Cardiac muscle cell (in vitro differentiated cells and primary cell): ENCODE measurements around the gene KYNU. TPM values are rescaled to one million over a fixed set of nuclear protein-coding genes. Genes with fewer than 3 reads are reported as not detected.

Source experiments
- DNase-seq, 2 donors: peaks; one replicate each; pipeline versions ENCODE4 v3.0.0 to v3.0.0-alpha.2; 2010 to 2017; ENCODE audit warnings: low read depth in 1 of 2, low spot score in 1 of 2
- H3K27ac ChIP-seq: fragments of 200-600 bp; sonication (generic); 2 replicates; pipeline ENCODE4 v1.5.1; 2016
- H3K27me3 ChIP-seq: fragments of 200-600 bp; sonication (generic); 2 replicates; pipeline ENCODE4 v1.6.0; 2016; ENCODE audit warnings: control low read depth
- H3K36me3 ChIP-seq: fragments of 200-600 bp; sonication (generic); 2 replicates; pipeline ENCODE4 v1.5.1; 2016; ENCODE audit warnings: control low read depth
- H3K4me1 ChIP-seq: fragments of 200-600 bp; sonication (generic); 2 replicates; pipeline ENCODE4 v1.8.1; 2017; ENCODE audit warnings: low read depth, mild to moderate bottlenecking, mixed run types
- H3K4me3 ChIP-seq: fragments of 200-600 bp; sonication (generic); 2 replicates; pipeline ENCODE4 v1.5.1; 2016; ENCODE audit warnings: mild to moderate bottlenecking
- H3K9me3 ChIP-seq: fragments of 200-600 bp; sonication (generic); 2 replicates; pipeline ENCODE4 v1.5.1; 2017; ENCODE audit warnings: low read depth, mild to moderate bottlenecking, control low read depth
- CTCF ChIP-seq: IDR thresholded peaks from 2 replicates; pipeline ENCODE4 v1.5.1; 2012; ENCODE audit warnings: low read depth, mild to moderate bottlenecking, low read length
- polyA plus RNA-seq: library from polyadenylated mRNA; unstranded; fragments of >200 nt; fragmentation: Nextera tagmentation; extraction: Ambion mirVana; gene quantifications from 2 replicates; pipeline ENCODE4 v1.2.1, GENCODE V29; 2016
- total RNA-seq: library from RNA; depleted of rRNA; stranded (reverse); fragments of >200 nt; gene quantifications from 2 replicates; pipeline ENCODE4 v1.2.3, GENCODE V29; 2016

KYNU gene
- total and polyA plus RNA-seq, 2 experiments from 2014 or later: 0.12 to 0.24 TPM

- TF ChIP-seq CTCF: no peak
- no peak for DNase-seq
- Histone ChIP-seq H3K4me1 (no peaks in the 10 kb centered on the region), H3K27ac (no peak overlapping the region), H3K36me3 (no peaks in the 10 kb centered on the region), H3K9me3 (no peaks in the 10 kb centered on the region), H3K4me3 (no peak overlapping the region), H3K27me3 (no peaks in the 10 kb centered on the region)
These were observed 138.2 kb downstream of the KYNU start for GRCh38 chr2:143015656-143016055.

- Histone ChIP-seq H3K27me3 (peaks cover 11% of the 10 kb centered on the region), H3K36me3 (no peaks in the 10 kb centered on the region), H3K4me3 (peak overlapping the region; percentile 20), H3K9me3 (no peaks in the 10 kb centered on the region), H3K27ac (no peak overlapping the region), H3K4me1 (peaks cover 4% of the 10 kb centered on the region)
- DNase-seq: peak in 1 of 2 donors; percentile 45
- no peak for TF ChIP-seq CTCF
These were observed 149.1 kb downstream of the KYNU start for GRCh38 chr2:143026411-143027054.

- Histone ChIP-seq H3K27me3 (peaks cover 11% of the 10 kb centered on the region), H3K9me3 (no peaks in the 10 kb centered on the region), H3K27ac (no peak overlapping the region), H3K36me3 (no peaks in the 10 kb centered on the region), H3K4me1 (peaks cover 4% of the 10 kb centered on the region), H3K4me3 (no peak overlapping the region)
- TF ChIP-seq CTCF: no peak
- no peak for DNase-seq
These were observed 151.7 kb downstream of the KYNU start for GRCh38 chr2:143029141-143029540.

GRCh38 chr2:143030127-143030526, 152.7 kb downstream of the KYNU start:
- Histone ChIP-seq H3K4me3 (no peak overlapping the region), H3K4me1 (peaks cover 4% of the 10 kb centered on the region)

GRCh38 chr2:143034292-143035074, 157.0 kb downstream of the KYNU start:
- Histone ChIP-seq H3K4me3 (no peak overlapping the region), H3K4me1 (peaks cover 27% of the 10 kb centered on the region), H3K27me3 (no peaks in the 10 kb centered on the region), H3K9me3 (no peaks in the 10 kb centered on the region), H3K36me3 (no peaks in the 10 kb centered on the region), H3K27ac (no peak overlapping the region)
- DNase-seq: peak; percentile 81 to 85
- TF ChIP-seq CTCF: peak; percentile 97

More at GRCh38 chr2:143030127-143030526, 152.7 kb downstream of the KYNU start:
- no peak for DNase-seq
- Histone ChIP-seq H3K9me3 (no peaks in the 10 kb centered on the region), H3K27me3 (peaks cover 6% of the 10 kb centered on the region), H3K36me3 (no peaks in the 10 kb centered on the region), H3K27ac (no peak overlapping the region)
- TF ChIP-seq CTCF: no peak
